OCI-LY3 (cell line): ENCODE measurements around the gene GTF2A1.

Experiments used
- H2AFZ ChIP-seq: fragments of 200-600, 300-600 bp; shearing (Covaris generic); 2 replicates; pipeline ENCODE4 v1.6.0; 2014; ENCODE audit warnings: antibody characterized with exemption, low read depth, low read length
- H3K27ac ChIP-seq: fragments of 200-600, 300-600 bp; sonication (generic); 2 replicates; pipeline ENCODE4 v1.5.1; 2014; ENCODE audit warnings: mild to moderate bottlenecking, low read length, moderate library complexity, mixed read lengths
- H3K27me3 ChIP-seq: fragments of 200-600, 300-600 bp; sonication (generic); 2 replicates; pipeline ENCODE4 v1.6.1; 2014; ENCODE audit warnings: low read depth, low read length, mixed read lengths
- H3K36me3 ChIP-seq: fragments of 200-600, 300-600 bp; sonication (generic); replicated peaks from 2 replicates; pipeline ENCODE3; 2014; ENCODE audit warnings: low read depth, low read length, mixed read lengths
- H3K4me1 ChIP-seq: fragments of 300-600, 200-600 bp; sonication (generic); 2 replicates; pipeline ENCODE4 v1.6.1; 2014; ENCODE audit warnings: low read length, mixed read lengths
- H3K4me2 ChIP-seq: fragments of 200-600, 300-600 bp; sonication (generic); 2 replicates; pipeline ENCODE4 v1.6.1; 2014; ENCODE audit warnings: low read length, mixed read lengths
- H3K4me3 ChIP-seq: fragments of 300-600, 200-600 bp; sonication (generic); 2 replicates; pipeline ENCODE4 v1.5.1; 2014; ENCODE audit warnings: antibody characterized with exemption, mild to moderate bottlenecking, low read length, moderate library complexity
- H3K79me2 ChIP-seq: fragments of 300-600, 200-600 bp; shearing (Covaris generic); 2 replicates; pipeline ENCODE4 v1.6.1; 2014; ENCODE audit warnings: mild to moderate bottlenecking, low read length, mixed read lengths
- H3K9ac ChIP-seq: fragments of 300-600, 200-600 bp; shearing (Covaris generic); 2 replicates; pipeline ENCODE4 v1.6.0; 2014; ENCODE audit warnings: mild to moderate bottlenecking, low read length, moderate library complexity
- H3K9me3 ChIP-seq: fragments of 200-600, 300-600 bp; shearing (Covaris generic); 2 replicates; pipeline ENCODE4 v1.6.1; 2014; ENCODE audit warnings: low read length, mixed read lengths; ENCODE audit not compliant: insufficient read depth
- H4K20me1 ChIP-seq: fragments of 200-600, 300-600 bp; sonication (generic); 2 replicates; pipeline ENCODE4 v1.6.1; 2016; ENCODE audit warnings: low read length, mixed read lengths; ENCODE audit not compliant: insufficient read depth
- EZH2phosphoT487 ChIP-seq: fragments of 200-600 bp; shearing (Covaris generic); IDR thresholded peaks from 2 replicates; pipeline ENCODE4 v1.6.1; 2018; ENCODE audit warnings: antibody characterized with exemption, mixed run types, low read depth
- TF ChIP-seq, protein P1 (sequence below): fragments of 200-600, 300-600 bp; sonication (generic); IDR thresholded peaks from 2 replicates; pipeline ENCODE4 v1.5.1; 2014; ENCODE audit warnings: antibody characterized with exemption, low read length, low read depth

The GTF2A1 gene

DNA sequence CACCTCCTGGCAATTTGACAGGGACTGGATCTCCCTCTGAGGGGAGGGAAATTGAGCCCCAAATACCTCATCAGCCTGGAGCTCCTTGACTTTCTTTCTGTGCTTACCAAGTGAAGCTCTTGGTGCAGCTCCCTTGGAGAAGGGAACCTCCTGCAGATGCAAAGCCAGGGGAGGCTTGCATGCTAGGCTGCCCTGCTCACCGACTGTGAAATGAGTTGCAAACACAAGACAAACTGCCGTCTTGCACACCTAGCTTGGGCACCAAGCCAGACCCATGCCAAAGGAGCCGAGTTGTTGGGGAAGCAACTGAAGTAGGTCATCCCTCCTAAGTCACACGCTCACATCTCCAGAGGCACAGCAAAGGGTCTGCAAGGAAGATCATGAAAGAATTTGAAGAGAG, 95.2 kb downstream of the GTF2A1 start:
- Histone ChIP-seq H2AFZ (no peak overlapping the region), H3K9me3 (no peaks in the 10 kb centered on the region), H3K4me2 (no peak overlapping the region), H3K27me3 (no peaks in the 10 kb centered on the region), H3K36me3 (no peaks in the 10 kb centered on the region), H3K9ac (no peak overlapping the region), H3K4me1 (no peaks in the 10 kb centered on the region), H3K79me2 (no peaks in the 10 kb centered on the region), H4K20me1 (no peaks in the 10 kb centered on the region), H3K27ac (no peak overlapping the region), H3K4me3 (no peak overlapping the region)
- no peak for TF ChIP-seq EZH2phosphoT487
- TF ChIP-seq, protein P1, sequence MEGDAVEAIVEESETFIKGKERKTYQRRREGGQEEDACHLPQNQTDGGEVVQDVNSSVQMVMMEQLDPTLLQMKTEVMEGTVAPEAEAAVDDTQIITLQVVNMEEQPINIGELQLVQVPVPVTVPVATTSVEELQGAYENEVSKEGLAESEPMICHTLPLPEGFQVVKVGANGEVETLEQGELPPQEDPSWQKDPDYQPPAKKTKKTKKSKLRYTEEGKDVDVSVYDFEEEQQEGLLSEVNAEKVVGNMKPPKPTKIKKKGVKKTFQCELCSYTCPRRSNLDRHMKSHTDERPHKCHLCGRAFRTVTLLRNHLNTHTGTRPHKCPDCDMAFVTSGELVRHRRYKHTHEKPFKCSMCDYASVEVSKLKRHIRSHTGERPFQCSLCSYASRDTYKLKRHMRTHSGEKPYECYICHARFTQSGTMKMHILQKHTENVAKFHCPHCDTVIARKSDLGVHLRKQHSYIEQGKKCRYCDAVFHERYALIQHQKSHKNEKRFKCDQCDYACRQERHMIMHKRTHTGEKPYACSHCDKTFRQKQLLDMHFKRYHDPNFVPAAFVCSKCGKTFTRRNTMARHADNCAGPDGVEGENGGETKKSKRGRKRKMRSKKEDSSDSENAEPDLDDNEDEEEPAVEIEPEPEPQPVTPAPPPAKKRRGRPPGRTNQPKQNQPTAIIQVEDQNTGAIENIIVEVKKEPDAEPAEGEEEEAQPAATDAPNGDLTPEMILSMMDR = no peak
